ENCODE data around the gene PMEPA1.

PMEPA1 gene

DNA sequence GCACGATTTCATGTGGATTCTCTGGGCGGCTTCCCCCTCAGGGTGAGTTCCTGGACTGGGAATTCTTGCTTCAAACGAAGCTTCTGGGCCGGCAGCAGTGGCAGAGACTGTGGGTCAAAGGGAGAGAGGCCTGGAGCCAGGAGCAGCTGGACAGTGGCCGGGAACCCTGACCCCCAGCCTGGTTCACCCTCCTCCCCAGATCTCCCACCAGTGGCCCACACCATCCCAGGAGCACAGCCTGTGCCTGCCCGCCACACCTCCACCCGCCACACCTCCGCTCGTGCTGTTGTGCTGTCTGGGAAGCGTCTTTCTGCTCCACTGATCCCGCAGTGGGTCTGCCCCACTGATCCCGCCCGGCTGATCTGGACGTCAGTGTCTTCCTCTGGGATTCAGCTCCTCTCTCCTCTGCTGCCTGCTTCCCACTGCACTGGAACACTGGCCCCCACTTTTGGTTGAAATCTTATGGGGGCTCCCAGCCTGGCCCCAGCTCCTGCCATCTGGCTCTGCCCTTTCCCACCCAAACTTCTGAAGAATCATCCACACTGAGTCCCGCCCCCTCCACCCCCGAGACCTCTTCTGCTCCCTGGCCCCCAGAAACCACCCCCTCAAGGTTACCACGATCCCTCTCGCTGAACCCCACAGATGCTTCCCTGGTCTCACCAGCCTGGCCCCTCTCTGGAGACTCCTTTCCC is 99.4 kb downstream of the PMEPA1 start:
- DNase-seq = no peak

DNA sequence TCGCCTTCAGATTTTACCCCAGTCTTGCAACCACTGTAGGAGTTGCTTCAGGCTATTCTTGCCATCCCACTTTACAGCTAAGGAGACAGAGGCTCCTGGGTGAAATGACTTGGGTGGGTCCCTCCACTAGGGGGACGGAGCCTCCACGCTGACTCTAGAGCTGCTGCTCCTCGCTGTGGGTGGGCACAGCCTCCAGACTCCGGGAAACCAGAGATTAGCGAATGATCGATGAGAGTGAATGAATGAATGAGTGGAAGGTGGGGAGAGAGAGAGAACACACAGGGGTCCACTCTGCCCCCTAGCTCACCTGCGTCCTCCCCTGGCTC is 100.0 kb downstream of the PMEPA1 start:
- DNase-seq = no peak

DNA sequence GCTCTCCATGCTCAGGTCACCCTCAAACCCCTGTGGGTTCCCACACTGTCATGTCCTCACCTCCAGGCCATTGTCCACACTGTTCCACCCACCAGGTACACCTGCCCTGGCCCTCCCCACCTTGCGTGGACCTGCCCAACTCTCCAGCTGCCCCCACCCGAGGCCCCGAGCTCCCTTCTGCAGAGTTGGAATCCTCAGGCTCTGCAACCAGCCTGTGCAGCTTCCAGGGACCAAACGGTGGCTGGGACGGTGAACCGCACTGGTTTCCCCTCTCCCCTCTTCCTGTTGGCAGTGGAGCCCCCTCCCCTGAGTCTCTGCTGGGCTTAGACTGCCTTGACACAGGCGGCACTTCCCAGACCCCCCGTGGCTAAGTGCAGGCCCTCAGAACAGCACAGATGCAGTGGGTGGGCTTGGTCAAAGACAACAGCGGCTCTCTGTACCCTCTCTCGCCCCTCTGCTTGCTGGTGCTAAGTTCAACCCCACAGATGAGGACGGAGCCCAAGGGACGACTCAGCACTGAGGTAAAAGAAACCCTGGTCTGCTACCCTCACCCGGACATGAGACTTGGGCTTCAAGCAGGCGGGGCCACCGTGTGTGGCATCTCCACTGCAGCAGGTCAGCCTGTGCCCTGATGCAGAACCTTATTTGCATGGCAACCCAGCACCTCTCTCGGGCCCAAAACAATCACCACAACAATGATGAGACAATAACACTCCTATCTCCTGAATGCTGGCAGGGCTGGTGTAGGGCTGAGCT is 100.6 kb downstream of the PMEPA1 start:
- no peak for DNase-seq

DNA sequence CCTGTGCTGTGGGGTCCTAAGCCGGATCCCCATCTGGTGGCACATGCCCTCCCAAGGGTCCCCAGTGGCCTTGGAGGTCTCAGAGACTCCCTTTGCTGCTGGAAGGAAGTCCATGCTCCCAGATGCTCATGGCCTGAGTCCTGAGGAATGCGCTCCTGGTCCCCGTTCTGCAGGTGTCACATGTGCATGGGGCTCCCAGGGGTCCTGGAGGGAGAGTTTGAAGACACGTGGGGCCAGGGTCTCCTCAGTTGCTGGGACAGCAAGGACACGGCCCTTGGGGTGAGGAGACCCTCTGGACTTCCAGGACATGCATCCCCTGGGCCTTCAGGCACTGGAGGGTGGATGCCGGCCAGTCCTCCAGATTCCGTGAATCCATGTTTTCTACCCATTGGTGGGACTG is 101.3 kb downstream of the PMEPA1 start:
- DNase-seq = no peak

DNA sequence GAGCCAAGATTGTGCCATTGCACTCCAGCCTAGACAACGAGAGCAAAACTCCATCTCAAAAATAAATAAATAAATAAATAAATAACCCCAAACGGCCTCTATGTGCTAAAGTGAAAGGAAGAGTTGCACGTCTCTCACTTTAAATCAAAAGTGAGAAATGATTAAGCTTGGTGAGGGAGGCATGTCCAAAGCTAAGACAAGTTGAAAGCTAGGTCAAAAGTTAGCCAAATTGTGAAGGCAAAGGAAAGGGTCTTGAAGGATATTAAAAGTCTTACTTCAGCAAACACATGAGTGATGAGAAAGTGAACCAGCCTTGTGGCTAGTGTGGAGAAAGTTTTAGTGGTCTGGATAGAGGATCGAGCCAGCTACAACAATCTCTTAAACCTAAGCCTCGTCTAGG is 103.9 kb downstream of the PMEPA1 start:
- DNase-seq = no peak

DNA sequence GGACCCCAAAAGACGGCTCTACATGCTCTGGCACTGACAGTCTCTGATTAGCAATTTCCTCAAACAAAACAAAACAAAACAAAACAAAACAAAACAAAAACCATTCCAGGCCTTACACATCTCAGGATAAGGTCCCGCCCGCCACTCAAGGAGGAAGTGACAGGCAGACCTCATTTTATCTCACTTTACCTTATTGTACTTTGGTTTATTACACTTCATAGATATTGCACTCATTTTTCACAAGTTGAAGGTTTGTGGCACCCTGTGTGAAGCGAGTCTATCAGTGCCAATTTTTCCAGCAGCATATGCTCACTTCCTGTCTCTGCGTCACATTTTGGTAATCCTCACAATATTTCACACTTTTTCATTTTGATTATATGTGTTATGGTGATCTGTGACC is 104.8 kb downstream of the PMEPA1 start:
- no peak for DNase-seq

DNA sequence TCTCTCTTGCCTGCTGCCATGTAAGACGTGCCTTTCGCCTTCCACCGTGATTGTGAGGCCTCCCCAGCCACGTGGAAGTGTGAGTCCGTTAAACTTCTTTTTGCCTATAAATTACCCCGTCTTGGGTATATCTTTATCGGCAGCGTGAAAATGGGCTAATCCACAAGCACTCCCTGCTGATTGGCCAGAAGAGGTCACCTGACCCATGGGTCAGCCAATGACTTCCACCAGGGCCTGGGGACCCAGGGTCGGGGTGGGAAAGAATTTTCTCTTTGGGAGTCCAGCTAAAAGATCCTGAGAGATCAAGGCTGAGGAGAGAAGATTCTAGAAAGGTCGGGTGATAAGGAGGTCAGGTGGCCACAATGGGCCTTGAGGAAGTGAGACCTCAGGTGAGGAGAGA is 106.7 kb downstream of the PMEPA1 start:
- no peak for DNase-seq

DNA sequence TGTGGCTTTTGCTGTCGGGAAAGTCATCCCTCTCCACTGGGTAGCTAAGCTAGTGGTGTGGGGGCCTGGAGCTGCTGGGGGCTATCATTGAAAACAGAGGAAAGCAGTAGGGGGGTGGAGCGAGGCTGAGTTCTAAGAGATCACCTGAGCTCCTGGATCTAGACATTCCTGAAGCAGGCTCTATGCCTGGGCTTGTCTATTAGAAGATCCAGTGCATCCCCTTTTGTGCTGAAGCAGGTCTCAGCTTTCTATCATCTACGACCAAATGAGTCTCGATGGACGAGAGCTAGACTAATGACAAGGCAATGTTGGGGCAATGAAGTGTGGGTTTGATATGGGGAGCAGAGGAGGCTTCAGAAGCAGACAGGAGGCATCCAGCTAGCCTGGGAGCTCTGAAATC is 108.1 kb downstream of the PMEPA1 start:
- no peak for DNase-seq

DNA sequence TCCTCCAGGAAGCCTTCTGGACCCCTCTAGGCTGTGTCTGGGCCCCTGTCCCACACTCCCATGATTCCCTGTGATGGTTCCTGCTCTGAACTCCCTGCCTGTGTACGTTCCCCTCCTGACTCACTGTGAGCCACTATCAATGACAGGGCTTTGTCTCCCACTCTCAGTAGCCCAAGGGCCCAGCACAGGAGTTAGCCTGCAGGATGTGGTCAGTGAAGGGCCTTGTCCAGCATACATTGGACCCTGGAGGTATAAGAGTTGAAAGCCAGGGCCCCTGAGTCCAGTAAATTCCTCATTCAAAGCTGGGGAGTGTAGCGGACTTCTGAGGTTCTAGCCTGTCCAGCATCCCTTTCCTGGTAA is 108.6 kb downstream of the PMEPA1 start:
- DNase-seq = no peak

DNA sequence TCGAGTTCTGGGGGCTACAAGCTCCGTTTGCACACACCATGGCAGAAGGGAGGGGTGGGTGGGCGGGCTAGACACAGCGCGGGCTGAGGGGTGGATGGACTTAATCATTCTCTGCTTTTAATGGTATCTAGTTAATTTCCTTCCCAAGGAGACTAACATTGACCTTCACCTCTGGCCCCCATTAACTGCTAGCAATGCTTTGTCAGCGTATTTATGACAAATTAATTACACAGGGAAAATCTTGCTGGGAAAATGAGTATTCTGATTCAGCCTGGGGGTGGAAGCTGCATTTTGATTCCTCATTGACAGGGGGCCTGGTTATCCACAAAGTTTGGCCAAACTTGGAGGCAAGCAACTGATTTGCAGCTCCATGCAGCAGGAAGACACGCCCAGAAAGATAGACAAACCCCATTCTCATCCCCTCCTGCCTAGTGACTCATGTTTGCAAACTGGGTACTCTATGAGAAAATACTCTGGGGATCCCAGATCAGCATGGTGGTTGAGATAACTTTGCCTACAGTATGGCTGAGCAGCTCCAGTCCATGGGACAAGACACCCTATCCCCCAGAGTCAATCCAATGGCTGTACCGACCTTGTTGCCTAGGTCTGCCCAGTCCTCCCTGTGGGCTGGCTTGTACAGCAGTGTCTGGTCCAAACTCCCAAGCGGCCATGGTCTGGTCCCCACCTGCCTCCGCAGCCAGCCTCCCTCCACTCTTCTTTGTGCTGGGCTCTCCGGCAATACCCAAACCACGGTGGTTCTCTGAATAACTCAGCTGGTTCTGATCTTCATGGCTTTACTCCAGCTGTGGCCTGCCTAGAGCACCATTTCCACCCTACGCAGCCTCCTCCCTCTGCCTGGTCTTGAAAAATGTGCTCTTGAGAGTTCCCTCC is 109.2 kb downstream of the PMEPA1 start:
- no peak for DNase-seq

DNA sequence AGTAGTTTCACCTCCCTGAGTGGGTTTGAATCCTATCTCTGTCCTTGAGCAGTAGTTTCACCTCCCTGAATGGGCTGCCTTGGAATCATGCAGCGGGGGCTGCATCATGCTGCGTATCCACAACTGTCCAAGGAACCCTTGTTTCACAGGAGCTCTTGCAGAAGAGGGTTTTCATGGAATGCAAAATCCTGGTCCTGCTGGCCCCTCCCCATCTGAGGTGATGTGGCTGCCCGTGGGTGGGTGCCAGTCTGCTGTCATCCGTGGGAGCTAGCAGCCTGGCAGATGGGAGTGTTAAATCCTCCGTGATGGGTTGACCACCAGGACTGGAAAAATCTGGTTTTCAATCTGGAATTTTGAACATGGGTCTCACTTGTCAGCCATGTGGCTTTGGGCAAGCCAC is 111.3 kb downstream of the PMEPA1 start:
- peak in 1 of 51 donors; percentile 18 for DNase-seq

Data from hypothalamus (tissue), 51 donors.